Peyer's patch (tissue), 4 donors: ENCODE data around the gene SLC4A1. TPM values are rescaled to one million over a fixed set of nuclear protein-coding genes. Genes with fewer than 3 reads are reported as not detected.
A peak's percentile ranks its signal among the peaks of the same experiment; 100 is the strongest.

Experiments
- DNase-seq, 3 donors: peaks; one replicate each; pipeline ENCODE4 v3.0.0-alpha.2; 2017 to 2019
- H3K27ac ChIP-seq, 4 donors: fragments of 200-600 bp; sonication (generic); one replicate each; pipeline ENCODE4 v1.5.1; 2016 to 2019
- H3K27me3 ChIP-seq, 2 donors: fragments of 200-600 bp; sonication (generic); one replicate each; pipeline ENCODE4 v1.5.1; 2019
- H3K36me3 ChIP-seq, 3 donors: fragments of 200-600 bp; sonication (generic); one replicate each; pipeline ENCODE4 v1.5.1; 2016 to 2019
- H3K4me1 ChIP-seq, 4 donors: fragments of 200-600 bp; sonication (generic); one replicate each; pipeline ENCODE4 v1.5.1; 2016 to 2019
- H3K4me3 ChIP-seq, 4 donors: fragments of 200-600 bp; sonication (generic); 1 replicate in 3 of 4; 2 replicates in 1 of 4; pipeline ENCODE4 v1.5.1; 2016 to 2019; ENCODE audit warnings: mild to moderate bottlenecking in 1 of 4
- H3K9me3 ChIP-seq, 4 donors: fragments of 200-600 bp; sonication (generic); one replicate each; pipeline ENCODE4 v1.5.1; 2016 to 2019; ENCODE audit warnings: mild to moderate bottlenecking in 1 of 4
- POLR2A ChIP-seq, 2 donors: fragments of 450-650 bp; IDR thresholded peaks; one replicate each; pipeline ENCODE4 v1.5.1; 2017; ENCODE audit warnings: antibody characterized with exemption in 2 of 2, mild to moderate bottlenecking in 2 of 2, moderate library complexity in 2 of 2
- total RNA-seq, 4 donors: library from RNA; depleted of rRNA; stranded (reverse); fragments of >200 nt; gene quantifications; one replicate each; pipeline ENCODE4 v1.1.0, GENCODE V29; 2016
- TF ChIP-seq, protein P1 (sequence below), 6 experiments: fragments of 450-650 bp in 4 of 6; fragments of 200-600 bp in 2 of 6; sonication (generic) in 1 of 6; IDR thresholded peaks; one replicate each; pipeline ENCODE4 v1.5.1; 2017 to 2019; ENCODE audit warnings: antibody characterized with exemption in 6 of 6, mild to moderate bottlenecking in 3 of 6, moderate library complexity in 1 of 6

The SLC4A1 gene
- total RNA-seq, 4 donors from 2014 or later = not detected

DNA sequence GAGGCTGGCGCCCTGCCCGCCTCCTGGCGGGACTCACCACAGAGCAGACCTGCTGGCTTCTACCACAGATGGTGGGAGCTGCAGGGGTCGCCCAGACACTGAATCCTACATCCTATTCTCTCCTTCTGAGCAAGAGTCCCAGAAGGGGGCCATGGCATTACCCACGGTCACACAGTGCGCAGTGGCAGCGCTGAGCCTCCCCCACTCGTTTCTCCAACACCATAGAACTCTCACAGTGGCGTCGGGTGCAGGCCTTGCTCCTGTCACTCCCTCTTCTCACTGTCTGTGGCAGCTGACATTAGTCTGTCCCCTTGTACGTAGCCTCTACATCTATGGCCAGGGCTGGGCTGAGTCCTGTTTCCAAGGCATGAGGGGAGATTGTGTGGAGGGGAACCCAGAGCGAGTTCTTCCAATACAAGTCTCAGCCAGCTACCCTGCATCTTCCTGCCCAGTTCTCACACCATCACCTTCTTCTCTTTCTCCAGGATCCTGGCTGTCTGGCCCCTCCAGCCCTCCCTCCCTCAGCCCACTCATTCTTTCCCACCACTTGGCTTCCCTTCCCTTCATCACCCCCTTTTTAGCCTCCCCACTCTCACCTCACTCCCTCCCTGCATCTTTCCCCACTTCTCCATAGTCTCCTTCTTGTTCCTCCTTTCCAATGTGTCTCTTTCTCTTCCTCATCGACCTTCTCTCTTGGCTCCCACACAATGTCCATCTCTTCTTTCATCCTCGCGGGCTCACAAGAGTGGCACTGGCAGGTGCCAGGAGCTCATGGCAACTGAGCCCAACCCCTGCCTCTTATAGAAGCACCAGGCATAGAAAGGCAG, 54.3 kb downstream of the SLC4A1 start:
- Histone ChIP-seq H3K9me3 (no peaks in the 10 kb centered on the region), H3K27ac (peak overlapping the region in 1 of 4 donors; percentile 100), H3K36me3 (peaks cover 0 to 66% (median 0%) of the 10 kb centered on the region in 3 donors), H3K4me1 (peaks cover 0 to 47% (median 37%) of the 10 kb centered on the region in 4 donors), H3K27me3 (no peaks in the 10 kb centered on the region), H3K4me3 (no peak overlapping the region)
- no peak for TF ChIP-seq POLR2A (IDR thresholded peaks at IDR 0.05)
- TF ChIP-seq, protein P1, sequence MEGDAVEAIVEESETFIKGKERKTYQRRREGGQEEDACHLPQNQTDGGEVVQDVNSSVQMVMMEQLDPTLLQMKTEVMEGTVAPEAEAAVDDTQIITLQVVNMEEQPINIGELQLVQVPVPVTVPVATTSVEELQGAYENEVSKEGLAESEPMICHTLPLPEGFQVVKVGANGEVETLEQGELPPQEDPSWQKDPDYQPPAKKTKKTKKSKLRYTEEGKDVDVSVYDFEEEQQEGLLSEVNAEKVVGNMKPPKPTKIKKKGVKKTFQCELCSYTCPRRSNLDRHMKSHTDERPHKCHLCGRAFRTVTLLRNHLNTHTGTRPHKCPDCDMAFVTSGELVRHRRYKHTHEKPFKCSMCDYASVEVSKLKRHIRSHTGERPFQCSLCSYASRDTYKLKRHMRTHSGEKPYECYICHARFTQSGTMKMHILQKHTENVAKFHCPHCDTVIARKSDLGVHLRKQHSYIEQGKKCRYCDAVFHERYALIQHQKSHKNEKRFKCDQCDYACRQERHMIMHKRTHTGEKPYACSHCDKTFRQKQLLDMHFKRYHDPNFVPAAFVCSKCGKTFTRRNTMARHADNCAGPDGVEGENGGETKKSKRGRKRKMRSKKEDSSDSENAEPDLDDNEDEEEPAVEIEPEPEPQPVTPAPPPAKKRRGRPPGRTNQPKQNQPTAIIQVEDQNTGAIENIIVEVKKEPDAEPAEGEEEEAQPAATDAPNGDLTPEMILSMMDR (IDR thresholded peaks at IDR 0.05) = no peak
- DNase-seq = no peak

DNA sequence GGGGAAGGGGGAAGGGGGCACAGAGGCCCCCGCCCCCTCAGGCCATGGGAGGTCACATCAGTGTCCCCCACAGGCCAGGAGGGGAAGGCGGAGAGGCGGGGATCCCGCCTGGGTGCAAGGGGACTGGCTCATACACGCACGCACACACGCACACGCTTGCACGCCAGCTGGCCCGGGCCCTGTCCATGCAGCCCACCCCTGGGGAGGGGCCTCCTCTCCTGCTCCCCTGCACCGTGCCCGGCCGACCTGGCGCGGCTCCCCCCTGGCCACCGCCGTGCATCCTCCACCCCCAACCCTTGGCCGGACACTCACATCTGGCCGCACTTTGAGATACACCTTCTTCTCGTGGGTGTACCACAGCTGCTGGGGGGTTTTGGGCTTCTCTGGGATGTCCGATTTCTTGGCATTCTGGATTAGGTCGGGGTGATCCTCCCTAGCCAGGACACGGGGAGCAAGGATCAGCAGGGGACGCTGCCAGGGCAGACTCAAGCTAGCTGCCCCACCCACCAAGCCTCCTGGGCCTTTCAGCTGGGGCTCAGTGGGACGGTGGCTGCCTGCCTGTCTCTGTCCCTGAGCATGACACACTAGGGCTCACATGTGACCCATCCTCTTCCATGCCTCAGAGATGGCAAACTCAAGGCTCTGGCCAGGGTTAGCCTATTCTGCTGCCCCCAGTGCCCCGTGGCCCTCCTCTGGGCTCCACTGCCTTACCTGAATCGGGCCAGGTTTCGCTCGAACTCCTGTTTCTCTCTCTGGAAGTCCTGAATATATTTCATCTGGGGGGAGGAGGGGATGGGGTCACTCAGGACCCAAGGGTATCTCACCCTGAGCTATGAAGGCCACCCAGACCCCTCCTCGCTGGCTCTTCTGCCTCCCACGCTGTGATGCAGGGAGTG, 55.2 kb downstream of the SLC4A1 start:
- H3K36me3 ChIP-seq = peaks cover 0 to 75% (median 0%) of the 10 kb centered on the region in 3 donors
- no peak overlapping the region for H3K4me3 ChIP-seq
- no peaks in the 10 kb centered on the region for H3K27me3 ChIP-seq
- peak overlapping the region in 1 of 4 donors; percentile 42 for H3K27ac ChIP-seq
- TF ChIP-seq POLR2A (IDR thresholded peaks at IDR 0.05) = no peak
- TF ChIP-seq, protein P1 (IDR thresholded peaks at IDR 0.05) = no peak
- no peak for DNase-seq
- no peaks in the 10 kb centered on the region for H3K9me3 ChIP-seq
- H3K4me1 ChIP-seq = peaks cover 0 to 44% (median 32%) of the 10 kb centered on the region in 4 donors

DNA sequence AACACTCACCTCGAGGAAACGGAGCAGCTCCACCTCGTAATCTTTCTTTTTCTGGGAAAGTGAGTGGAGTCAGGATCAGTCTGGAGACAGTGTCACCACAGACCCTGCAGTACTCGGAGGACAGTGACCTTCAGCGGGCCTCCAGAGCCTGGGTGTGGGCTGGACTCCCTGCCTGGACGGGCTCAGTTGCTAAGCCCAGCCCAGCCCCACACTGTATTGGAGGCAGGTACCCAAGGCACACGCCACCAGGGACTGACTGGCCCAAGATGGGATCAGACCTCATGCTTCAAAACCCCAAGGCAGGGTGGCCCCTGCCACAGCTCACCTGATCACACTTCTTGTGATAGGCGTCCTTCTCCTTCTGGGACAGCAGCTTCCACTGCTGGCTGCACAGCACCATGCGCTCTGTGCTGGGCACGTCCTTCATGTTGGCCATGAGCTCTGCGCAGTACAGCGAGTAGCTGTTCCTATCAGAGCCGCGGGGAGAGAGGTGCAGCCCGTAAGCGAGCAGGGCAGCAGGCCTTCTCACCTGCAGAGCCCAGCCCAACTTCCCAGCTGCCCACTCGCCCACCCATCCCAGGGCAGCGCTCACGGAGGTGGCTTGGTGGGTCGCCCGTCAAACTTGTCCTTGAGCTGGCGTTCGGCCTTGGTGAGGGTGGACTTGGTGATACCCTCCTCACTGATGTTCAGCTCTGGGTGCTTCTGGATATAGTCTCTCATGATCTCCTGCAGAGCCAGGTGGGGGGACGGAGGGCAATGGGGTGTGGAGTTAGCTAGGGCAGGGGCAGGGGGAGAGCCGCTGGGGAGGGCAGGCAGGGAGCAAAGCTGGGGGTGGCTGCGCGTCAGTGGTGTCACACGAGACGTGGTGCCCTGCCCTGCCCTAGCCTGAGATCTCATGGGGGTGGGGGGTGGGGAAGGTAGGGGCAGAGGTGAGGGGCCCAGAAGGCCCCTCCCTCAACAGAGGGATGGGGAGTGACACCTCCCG, 56.4 kb downstream of the SLC4A1 start:
- Histone ChIP-seq H3K4me1 (peaks cover 0 to 39% (median 21%) of the 10 kb centered on the region in 4 donors), H3K36me3 (peaks cover 0 to 79% (median 0%) of the 10 kb centered on the region in 3 donors), H3K9me3 (no peaks in the 10 kb centered on the region), H3K27ac (peak overlapping the region in 1 of 4 donors; percentile 68), H3K27me3 (no peaks in the 10 kb centered on the region), H3K4me3 (no peak overlapping the region)
- DNase-seq = no peak
- TF ChIP-seq POLR2A (IDR thresholded peaks at IDR 0.05) = no peak
- TF ChIP-seq, protein P1 (IDR thresholded peaks at IDR 0.05) = no peak

DNA sequence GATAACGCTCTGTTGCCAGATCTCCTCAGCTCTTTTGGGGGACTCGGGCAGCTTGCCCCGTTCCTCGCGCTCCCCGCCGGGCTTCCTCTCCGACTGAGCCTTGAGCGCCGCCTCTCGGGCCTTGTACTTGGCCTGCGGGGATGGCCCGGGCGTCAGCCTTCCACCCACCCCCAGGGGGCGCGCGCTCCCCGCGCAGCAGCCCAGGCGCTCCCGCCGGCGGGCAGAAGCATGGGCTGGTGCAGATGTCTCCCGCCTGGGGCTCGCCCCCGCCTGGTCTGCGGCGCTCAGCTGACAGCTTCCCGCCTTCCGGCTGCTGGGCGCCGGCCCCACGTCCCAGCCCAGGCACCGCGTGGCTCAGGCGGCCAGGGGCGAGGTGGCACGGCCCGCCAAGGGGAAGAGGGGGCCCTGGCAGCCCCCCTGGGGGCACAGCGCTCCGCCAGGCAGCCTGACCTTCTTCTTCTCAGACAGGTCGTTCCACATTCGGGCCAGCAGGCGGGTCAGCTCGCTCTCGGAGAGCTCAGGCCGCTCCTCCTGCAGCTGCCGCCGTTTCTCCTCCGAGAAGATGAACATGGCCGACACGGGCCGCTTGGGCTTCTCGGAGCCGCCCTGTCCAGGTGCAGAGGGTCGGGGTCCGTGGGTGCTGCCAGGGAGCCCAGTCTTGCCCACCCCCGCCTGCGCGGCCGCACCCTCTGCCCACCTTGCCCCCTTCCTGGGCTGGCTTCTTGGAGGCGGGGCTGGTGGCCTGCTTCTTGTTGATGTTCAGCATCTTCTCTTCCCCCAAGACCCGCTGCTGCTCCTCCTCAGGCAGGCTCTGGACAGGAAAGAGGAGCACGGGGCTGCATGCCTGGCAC, 57.4 kb downstream of the SLC4A1 start:
- no peaks in the 10 kb centered on the region for H3K27me3 ChIP-seq
- peak in 1 of 2 donors; percentile 15 for TF ChIP-seq POLR2A (IDR thresholded peaks at IDR 0.05)
- TF ChIP-seq, protein P1 (IDR thresholded peaks at IDR 0.05) = peak; percentile 100
- no peaks in the 10 kb centered on the region for H3K9me3 ChIP-seq
- peak overlapping the region in 1 of 4 donors; percentile 16 for H3K4me3 ChIP-seq
- DNase-seq = peak; percentile 92 to 96 (median 93)
- peaks cover 0 to 71% (median 0%) of the 10 kb centered on the region in 3 donors for H3K36me3 ChIP-seq
- peaks cover 0 to 31% (median 14%) of the 10 kb centered on the region in 4 donors for H3K4me1 ChIP-seq
- H3K27ac ChIP-seq = peak overlapping the region; percentile 13 to 68 (median 39)
